Measurements from ENCODE around the gene IRF5.

DNA sequence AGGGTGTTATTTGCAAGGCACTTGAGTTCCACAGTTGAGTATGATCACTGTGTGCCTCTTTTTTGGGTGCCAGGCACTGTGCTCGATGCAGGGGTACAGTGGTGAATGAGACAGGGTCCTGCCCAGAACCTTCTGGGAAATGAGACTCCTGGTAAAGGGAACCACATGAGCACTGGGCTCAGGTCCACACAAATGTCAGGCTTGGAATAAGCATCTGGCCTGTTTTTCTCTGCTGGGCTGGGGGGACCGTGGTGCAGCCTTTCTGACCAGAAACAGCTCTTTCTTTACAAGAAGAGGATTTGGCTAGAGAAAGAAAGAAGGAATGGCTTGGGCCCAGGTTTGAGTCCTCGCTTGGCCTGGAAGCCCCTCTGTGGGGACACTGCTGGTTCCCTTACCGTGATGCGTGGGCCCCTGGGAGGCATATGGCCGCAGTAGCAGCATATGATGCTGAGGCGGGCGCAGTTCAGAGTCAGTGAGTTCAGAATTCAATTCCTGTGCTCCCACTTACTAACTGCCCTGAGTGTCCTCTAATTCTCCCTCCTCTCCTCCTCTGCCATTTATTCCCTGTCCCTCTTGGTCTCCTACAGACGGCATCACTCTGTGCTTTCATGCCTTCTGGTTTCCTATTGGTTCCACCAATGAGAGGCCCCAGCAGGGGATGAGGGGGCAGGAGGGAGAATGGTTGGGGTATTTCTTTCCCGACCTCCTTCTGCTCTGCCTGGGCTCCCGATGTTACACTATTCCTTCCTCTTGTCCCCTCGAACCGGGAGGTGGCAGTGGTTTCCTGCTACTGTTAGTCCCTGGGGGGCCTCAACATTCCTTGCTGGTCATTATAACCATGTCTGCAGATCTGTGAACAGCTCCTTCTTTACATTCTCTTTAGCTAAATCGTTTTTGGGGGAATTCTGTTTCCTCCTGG lies 17.6 kb upstream of the IRF5 start:
- TF ChIP-seq, protein P1, sequence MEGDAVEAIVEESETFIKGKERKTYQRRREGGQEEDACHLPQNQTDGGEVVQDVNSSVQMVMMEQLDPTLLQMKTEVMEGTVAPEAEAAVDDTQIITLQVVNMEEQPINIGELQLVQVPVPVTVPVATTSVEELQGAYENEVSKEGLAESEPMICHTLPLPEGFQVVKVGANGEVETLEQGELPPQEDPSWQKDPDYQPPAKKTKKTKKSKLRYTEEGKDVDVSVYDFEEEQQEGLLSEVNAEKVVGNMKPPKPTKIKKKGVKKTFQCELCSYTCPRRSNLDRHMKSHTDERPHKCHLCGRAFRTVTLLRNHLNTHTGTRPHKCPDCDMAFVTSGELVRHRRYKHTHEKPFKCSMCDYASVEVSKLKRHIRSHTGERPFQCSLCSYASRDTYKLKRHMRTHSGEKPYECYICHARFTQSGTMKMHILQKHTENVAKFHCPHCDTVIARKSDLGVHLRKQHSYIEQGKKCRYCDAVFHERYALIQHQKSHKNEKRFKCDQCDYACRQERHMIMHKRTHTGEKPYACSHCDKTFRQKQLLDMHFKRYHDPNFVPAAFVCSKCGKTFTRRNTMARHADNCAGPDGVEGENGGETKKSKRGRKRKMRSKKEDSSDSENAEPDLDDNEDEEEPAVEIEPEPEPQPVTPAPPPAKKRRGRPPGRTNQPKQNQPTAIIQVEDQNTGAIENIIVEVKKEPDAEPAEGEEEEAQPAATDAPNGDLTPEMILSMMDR (IDR thresholded peaks at IDR 0.05 in 8 of 11, conservative IDR thresholded peaks at IDR 0.05 in 3 of 11) = no peak
- TF ChIP-seq POLR2A (IDR thresholded peaks at IDR 0.05) = no peak
- no peak for TF ChIP-seq POLR2AphosphoS5 (IDR thresholded peaks at IDR 0.05)

All from spleen (tissue), 7 donors.